GM08714 (cell line): Measurements from ENCODE around the gene ITGB1BP1.

Source experiments
- H3K4me3 ChIP-seq: fragments of 200-500 bp; sonication (Bioruptor generic); 2 replicates; pipeline ENCODE4 v1.5.1; 2014; ENCODE audit warnings: mild to moderate bottlenecking, low read length, inconsistent platforms
- ZNF274 ChIP-seq: IDR thresholded peaks from 2 replicates; pipeline ENCODE4 v1.6.1; 2012; ENCODE audit warnings: mild to moderate bottlenecking, low read depth, low read length

Gene ITGB1BP1

DNA sequence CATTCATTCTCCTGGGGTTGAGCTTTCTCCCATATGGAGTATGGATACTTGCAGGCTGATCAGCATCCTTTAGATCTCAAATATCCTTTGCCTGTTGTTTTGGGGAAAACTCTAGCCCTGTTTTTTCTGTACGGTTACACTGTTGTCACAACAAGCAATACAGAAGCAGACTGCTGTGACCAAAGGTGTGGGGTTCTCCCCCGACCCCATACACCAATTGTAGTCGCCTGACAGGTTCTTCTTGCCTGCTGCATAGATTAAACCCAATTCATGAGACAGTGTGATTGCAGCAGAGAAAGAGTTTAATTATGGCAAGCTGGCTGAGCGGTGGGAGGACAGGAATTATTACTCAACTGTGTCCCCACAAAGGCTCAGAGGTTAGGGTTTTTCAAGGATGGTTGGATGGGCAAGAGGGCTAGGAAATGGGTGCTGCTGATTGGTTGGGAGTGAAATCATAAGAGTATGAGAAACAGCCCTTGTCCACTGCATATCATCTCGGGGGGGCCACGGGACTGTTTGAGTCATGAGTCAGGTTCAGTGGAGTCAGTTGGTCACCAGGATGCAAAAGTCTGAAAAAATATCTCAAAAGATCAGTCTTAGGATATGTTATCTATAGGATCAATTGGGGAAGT lies 40.6 kb downstream of the ITGB1BP1 start:
- no peak overlapping the region for H3K4me3 ChIP-seq
- TF ChIP-seq ZNF274: no peak

DNA sequence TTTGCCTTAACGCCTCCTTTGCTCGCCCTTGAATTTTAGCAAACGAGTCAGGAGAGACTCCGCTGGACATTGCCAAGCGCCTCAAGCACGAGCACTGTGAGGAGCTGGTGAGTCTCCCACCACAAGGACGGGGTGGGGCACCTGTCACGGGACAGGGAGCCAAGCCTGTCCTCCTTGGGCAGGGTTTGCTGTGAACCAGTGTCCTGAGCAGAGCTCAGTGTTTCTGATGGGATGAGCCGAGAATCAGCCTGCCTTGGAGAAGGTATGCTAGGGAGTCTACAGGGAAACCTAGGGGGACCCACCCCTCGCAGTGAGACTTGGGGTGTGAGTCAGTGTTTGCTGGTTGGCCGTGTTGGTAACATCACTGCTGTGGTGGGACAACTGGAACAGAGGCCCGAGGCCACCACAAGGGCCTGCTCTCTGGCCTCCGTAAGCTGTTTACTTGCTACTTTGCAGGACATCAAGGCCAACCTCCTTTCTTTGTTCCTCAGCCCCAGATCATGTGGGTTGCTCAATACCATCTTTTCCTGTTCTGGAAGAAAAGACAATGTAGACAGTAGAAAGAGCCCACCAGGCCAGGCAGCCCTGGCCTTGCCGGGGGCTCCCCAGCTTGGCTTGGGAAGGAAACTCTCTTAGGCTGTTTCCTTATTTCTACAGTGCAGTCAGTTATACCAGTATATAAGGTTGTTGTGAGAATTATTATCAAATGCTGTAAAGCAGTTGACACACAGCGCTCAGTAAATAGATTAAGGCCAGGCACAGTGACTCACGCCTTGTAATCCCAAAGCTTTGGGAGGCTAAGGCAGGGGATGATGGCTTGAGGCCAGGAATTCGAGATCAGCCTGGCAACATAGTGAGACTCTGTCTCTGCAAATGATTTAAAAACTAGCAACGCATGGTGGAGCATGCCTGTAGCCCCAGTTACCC lies 42.4 kb downstream of the ITGB1BP1 start:
- H3K4me3 ChIP-seq: no peak overlapping the region
- TF ChIP-seq ZNF274: no peak

DNA sequence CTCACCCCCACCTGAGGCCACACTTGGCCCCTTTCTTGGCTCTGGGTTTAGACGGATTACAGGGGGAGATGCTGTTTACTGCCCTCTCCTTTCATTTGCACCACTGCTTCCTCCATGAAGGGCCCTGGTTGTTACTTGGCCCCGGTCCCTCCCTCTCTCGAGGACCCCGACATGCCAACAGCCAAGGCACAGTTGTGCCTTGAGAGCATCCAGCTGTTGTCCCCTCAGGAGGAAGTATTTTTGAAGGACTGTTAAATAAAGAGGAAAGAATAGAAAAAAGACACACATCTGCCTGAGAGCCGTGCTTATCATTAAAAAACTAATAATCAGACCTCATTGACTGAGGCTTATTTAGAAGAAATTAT lies 44.0 kb downstream of the ITGB1BP1 start:
- TF ChIP-seq ZNF274: no peak

DNA sequence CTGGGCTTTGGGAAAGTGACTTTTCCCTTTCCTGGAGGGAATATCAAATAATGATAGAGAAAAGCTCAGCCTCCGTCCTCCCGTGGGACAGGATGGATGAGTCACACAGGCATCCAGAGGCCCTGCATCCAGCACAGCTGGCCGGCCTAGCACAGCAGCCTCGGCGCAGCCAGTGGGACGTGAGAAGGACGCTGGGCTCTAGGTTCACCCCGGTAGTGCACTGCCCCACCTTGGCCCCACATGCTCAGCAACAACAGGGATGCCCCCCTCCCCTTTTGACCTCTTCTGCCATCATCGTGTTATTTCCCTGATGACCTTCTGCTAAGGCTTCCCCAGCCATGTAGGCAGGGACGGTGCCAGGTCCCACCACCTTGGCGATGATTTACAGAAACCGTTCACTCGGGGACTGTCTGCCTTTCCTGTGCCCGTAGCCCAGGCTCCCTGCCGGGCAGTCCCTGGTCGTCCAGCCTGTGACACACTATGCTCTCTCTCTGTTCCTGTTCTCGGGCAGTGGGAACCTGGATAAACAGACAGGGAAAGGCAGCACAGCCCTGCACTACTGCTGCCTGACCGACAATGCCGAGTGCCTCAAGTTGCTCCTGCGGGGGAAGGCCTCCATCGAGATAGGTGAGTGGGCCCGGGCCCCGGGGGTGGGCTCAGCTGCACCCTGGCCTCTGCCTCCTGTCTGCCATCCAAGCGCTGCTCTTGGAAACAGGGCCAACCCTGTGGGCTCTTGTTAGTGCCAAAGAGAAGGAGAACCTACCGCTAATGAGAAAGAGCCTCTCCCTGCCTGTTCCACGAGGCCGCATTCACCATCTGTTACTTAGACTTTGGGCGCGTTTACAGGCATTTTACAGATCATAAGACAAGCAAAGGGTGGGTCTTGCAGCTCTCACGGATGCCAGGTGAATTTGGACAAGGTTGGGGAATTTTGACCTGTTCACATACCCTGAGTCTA lies 44.6 kb downstream of the ITGB1BP1 start:
- H3K4me3 ChIP-seq: no peak overlapping the region

More for the DNA sequence above, 44.0 kb downstream of the ITGB1BP1 start:
- no peak overlapping the region for H3K4me3 ChIP-seq

DNA sequence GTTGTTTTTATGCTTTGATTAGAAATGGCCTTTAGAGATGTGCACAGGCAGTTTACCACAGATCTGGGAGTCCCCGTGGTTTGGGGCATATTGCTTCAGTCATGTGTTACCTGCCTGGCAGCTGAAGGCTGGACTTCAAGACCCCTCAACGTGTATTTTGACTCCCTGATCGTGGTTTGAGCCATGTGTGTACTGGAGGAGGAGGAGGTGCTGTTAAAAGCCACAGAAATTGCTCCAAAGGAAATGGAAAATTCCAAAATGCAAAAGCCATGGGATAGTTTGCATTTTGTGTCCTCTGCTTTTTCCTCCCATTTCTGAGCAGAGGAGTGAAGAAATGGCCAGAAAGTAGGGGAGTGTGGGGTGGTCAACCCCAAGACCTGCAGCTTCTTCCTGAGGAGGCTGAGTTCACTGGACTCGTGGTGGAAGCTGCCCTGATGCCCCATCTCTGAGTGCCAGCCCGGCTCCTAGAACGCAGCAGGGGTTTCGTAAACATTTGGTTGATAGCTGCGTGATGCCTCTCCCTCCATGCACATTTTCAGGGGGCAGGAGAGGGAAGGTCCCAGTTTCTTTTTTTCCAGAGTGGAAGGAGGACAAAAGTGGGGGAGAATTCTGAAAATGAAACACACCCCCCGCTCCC lies 45.7 kb downstream of the ITGB1BP1 start:
- TF ChIP-seq ZNF274: no peak
- no peak overlapping the region for H3K4me3 ChIP-seq

More for the DNA sequence above, 44.6 kb downstream of the ITGB1BP1 start:
- no peak for TF ChIP-seq ZNF274

DNA sequence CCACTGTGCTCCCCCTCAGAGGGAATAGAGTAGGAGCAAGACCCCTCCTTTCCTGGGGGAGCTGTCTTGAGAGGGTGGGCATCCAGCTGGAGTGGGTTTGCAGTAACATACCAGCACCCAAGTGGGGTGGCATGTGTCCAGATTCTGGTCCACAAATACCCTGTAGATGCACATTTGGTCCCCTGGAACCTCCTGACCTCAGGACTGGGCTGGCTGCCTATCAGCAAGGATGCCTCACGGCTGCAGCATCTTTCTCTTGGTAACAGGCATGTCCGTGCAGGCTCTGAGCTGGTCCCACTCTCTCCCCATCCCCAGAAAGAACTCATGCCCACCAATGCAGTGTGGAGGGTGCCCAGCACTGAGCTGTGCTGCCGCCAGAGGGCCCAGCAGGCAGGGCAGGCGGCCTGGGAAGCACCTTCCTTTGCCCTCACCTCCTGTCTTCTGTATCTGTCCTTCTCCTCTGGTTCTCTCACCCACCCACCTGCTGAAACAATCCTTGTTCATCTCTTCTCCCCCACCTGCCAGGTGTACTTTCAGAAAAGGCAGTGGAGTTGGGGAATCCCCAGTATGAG lies 47.4 kb downstream of the ITGB1BP1 start:
- TF ChIP-seq ZNF274: no peak
- no peak overlapping the region for H3K4me3 ChIP-seq

DNA sequence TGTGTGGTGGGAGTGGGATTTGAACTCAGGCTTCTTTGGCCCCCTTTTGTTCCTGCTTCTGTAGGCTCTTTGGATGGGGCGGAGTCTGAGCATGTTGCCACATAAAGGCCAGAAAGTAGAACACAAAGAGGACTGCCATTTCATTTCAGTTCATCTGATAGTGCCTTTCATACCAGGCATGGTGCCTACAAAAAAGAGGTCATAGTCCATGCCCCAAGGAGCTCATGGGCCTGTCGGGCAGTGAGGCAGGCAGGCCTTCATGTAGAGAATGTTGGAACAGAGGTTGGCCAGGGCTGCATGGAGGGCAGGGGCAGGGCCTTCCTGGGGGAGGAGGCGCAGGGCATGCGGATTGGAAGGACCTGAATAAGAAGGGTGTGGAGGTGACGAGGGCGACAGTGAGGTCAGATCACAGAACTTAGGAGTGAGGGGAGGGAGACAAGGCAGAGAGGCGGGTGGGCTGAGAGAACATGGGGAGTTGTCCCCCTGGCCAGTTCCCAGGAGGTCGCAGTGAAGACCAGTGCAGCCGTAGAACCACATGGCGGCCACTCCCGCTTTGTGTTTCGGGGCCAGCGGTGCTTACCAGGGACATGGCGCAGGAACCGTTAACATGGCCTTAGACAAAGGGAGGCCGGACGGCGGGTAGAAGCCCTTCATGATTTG lies 49.1 kb downstream of the ITGB1BP1 start:
- TF ChIP-seq ZNF274: no peak
- no peak overlapping the region for H3K4me3 ChIP-seq

DNA sequence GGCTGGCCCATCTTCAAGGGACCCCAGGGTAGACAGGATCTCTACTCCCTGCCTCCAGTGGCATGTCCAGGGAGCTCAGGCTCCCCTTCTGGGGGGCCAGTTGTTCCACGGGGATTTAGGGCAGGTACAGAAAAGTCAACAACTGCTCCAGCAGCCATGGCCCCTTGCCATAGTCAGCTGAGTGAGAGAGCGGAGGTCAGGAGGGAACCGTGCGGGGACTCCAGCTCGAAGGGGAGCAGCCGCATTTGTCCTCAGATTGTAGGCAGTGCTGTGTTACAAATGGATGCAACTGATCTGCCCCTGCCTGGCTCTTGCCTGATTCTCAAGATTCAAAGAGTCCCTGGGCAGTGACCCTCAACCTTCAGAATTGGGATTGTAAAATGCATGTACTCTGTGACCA lies 49.9 kb downstream of the ITGB1BP1 start:
- TF ChIP-seq ZNF274: no peak
- no peak overlapping the region for H3K4me3 ChIP-seq

DNA sequence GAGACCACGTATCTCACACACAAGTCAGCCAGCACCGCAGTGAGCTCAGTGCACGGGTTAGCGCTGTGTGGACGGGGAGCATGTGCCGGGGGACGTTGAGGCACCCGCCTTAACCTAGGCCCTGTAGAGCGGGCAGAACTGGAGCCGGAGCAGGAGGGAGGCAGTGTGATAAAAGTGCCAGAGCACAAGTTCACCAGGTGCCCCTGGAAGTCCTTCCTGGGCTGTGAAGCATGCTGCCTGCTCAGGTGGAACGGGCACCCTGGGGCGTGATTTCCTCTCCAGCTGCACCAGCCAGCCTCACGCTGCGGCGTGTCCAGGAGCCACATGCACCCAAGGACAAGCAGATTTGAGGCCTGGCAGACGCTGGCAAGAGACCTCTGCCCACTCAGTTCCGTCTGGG lies 50.3 kb downstream of the ITGB1BP1 start:
- no peak overlapping the region for H3K4me3 ChIP-seq
- TF ChIP-seq ZNF274: no peak

DNA sequence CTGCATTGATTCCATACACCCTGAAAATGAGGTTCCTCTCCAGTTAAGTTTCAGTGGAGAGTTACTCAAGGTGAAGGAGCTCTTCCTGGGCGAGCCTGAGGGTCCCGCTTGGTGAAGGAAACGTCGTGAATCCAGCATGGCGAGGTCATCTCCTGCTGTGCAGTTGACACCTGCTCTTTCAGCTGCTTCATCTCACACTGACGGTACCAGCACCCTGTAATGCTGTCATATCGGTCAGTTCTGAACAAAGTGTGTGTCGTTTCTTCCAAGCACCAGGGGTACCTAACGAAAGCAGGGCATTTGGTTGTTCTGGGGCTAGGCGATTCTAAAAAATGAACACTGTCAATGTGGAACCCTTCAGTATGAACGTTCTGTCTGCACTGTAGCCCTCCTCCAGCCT lies 52.6 kb downstream of the ITGB1BP1 start:
- H3K4me3 ChIP-seq: no peak overlapping the region
- no peak for TF ChIP-seq ZNF274

DNA sequence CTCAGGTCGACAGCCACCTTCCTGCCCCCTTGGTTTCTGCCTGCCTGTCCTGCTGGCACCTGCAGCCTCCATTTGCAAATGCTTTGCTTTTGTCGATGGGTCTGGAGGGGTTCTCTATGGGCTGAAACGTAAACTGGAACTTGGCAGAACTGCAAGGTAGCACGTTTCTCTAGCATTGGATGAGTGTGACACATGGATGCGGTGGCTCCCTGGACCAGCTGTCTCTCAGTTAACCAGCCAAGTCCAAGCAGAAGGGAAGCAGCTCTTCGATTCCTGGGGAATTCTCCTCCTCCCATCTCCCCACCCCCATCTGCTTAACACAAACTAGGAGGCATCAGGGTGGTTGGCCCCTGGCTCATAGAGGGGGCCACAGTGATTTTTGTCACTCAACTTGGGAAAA lies 57.3 kb downstream of the ITGB1BP1 start:
- TF ChIP-seq ZNF274: no peak
- no peak overlapping the region for H3K4me3 ChIP-seq

DNA sequence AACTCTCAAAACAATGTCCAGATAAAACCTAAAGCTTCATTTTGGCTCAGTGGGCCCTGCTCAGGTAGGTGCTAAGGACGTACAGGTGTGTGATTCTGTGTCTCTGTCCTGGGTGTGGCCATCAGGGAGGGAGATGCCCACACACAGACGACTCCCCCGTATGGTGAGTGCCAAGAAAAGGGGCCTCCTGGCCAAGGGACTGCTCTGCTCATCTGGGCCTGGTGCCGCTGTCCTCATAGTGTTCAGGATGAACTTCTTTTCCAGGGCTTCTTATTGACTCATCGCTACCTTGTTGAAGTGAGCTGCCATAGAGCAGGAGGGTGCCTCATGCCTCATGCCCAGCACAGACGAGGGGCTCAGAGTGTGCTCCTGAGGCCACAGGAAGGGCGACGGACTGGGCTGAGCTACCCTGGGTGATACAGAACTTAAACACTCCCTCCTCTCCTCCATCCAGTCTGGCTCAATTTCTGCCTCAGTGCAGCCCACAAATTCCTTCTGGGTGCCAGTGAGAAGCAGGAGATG lies 57.8 kb downstream of the ITGB1BP1 start:
- H3K4me3 ChIP-seq: no peak overlapping the region
- TF ChIP-seq ZNF274: no peak

DNA sequence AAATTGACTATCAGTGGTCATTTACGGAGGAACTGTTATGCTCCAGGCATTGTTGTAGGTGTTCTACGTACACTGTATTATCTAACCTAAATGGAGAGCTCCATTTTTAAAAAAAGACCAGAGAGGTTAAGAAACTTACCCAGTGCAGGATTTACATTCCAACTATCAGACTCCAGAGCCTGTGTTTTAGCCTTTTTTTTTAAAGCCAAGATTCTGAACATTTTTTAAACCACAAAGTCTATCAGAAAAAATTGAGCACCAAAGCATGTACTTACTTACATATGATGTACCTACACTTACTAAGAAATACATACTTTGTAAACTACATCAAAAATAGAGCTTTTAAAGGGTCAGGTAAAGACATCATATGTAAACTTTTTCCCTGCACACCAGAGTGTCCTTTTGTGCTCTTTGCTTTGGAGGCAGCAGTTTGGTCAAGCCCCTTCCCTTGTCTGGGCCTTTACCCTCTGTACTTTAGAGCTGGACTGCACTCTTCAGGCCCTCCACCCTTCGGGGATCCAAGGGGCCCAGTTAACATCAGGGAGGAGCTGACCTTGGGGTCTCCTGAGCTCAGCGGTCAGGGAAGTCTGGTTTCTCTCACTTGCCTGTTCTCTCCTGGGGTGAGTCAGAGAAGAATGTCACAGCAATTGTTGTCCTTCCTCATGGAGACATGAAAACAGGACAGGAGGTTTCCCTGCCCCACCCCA lies 58.4 kb downstream of the ITGB1BP1 start:
- no peak for TF ChIP-seq ZNF274

More for the DNA sequence above, 58.4 kb downstream of the ITGB1BP1 start:
- no peak overlapping the region for H3K4me3 ChIP-seq
